Astrocyte (in vitro differentiated cells and primary cell): ENCODE measurements around the gene MISP. TPM values are rescaled to one million over a fixed set of nuclear protein-coding genes. Genes with fewer than 3 reads are reported as not detected.

Source experiments
- DNase-seq: peaks from one replicate; pipeline ENCODE4 v3.0.0-alpha.2; 2010; ENCODE audit warnings: low read depth
- FAIRE-seq: peaks from 2 replicates; lab custom pipeline; 2011; peaks lifted over from hg19 to GRCh38; lab: Jason Lieb, UNC
- H2AFZ ChIP-seq: 2 replicates; pipeline ENCODE4 v1.6.0; 2012; ENCODE audit warnings: low read depth, low read length, inconsistent platforms
- H3K27ac ChIP-seq: 2 replicates; pipeline ENCODE4 v1.5.1; 2011; ENCODE audit warnings: low read depth, low read length, inconsistent platforms
- H3K27me3 ChIP-seq: 2 replicates; pipeline ENCODE4 v1.6.0; 2011; ENCODE audit warnings: low read length, inconsistent platforms; ENCODE audit not compliant: insufficient read depth
- H3K36me3 ChIP-seq: 2 replicates; pipeline ENCODE4 v1.5.1; 2011; ENCODE audit warnings: low read length, inconsistent platforms; ENCODE audit not compliant: insufficient read depth
- H3K4me1 ChIP-seq: 2 replicates; pipeline ENCODE4 v1.5.1; 2011; ENCODE audit warnings: low read length, inconsistent platforms; ENCODE audit not compliant: insufficient read depth
- H3K4me2 ChIP-seq: 2 replicates; pipeline ENCODE4 v1.6.0; 2012; ENCODE audit warnings: low read length, inconsistent platforms
- H3K4me3 ChIP-seq: 2 replicates; pipeline ENCODE4 v1.5.1; 2011; ENCODE audit warnings: low read depth, mild to moderate bottlenecking, low read length, inconsistent platforms; ENCODE audit not compliant: insufficient read depth
- H3K79me2 ChIP-seq: 2 replicates; pipeline ENCODE4 v1.6.0; 2012; ENCODE audit warnings: mild to moderate bottlenecking, low read length, inconsistent platforms; ENCODE audit not compliant: insufficient read depth
- H3K9ac ChIP-seq: 2 replicates; pipeline ENCODE4 v1.6.0; 2012; ENCODE audit warnings: mild to moderate bottlenecking, low read length, inconsistent platforms
- H3K9me3 ChIP-seq: 2 replicates; pipeline ENCODE4 v1.5.1; 2012; ENCODE audit warnings: low read depth, mild to moderate bottlenecking, low read length, inconsistent platforms; ENCODE audit not compliant: insufficient read depth
- H4K20me1 ChIP-seq: 2 replicates; pipeline ENCODE4 v1.6.0; 2012; ENCODE audit warnings: low read length, inconsistent platforms; ENCODE audit not compliant: insufficient read depth
- H3K27ac Mint-ChIP-seq: one replicate; pipeline ENCODE4 v1.8.0; 2021; ENCODE audit warnings: mild to moderate bottlenecking, mixed read lengths; ENCODE audit not compliant: unreplicated experiment
- H3K27me3 Mint-ChIP-seq: one replicate; pipeline ENCODE4 v1.8.0; 2021; ENCODE audit warnings: low read depth, mixed read lengths; ENCODE audit not compliant: unreplicated experiment
- H3K36me3 Mint-ChIP-seq: one replicate; pipeline ENCODE4 v1.8.0; 2021; ENCODE audit warnings: low read depth, mixed read lengths; ENCODE audit not compliant: unreplicated experiment
- H3K4me1 Mint-ChIP-seq: one replicate; pipeline ENCODE4 v1.8.0; 2021; ENCODE audit warnings: low read depth, mixed read lengths; ENCODE audit not compliant: unreplicated experiment
- H3K4me3 Mint-ChIP-seq: one replicate; pipeline ENCODE4 v1.8.0; 2021; ENCODE audit warnings: mild to moderate bottlenecking, moderate library complexity, mixed read lengths; ENCODE audit not compliant: unreplicated experiment
- H3K9me3 Mint-ChIP-seq: one replicate; pipeline ENCODE4 v1.8.0; 2021; ENCODE audit warnings: mild to moderate bottlenecking, mixed read lengths; ENCODE audit not compliant: unreplicated experiment
- EZH2 ChIP-seq: IDR thresholded peaks from 2 replicates; pipeline ENCODE4 v1.6.1; 2012; ENCODE audit warnings: mild to moderate bottlenecking, low read length, inconsistent platforms; ENCODE audit not compliant: insufficient read depth
- total RNA-seq: library from RNA; stranded (reverse); gene quantifications from 2 replicates; pipeline ENCODE4 v1.2.1, GENCODE V29; 2021
- TF ChIP-seq, protein P1 (sequence below): IDR thresholded peaks from 2 replicates; pipeline ENCODE4 v1.5.1; 2011; ENCODE audit warnings: low read depth, mild to moderate bottlenecking, inconsistent platforms, low read length, moderate library complexity; ENCODE audit not compliant: insufficient read depth

Gene MISP
- total RNA-seq, 1 donor from 2014 or later = 0.43 TPM

DNA sequence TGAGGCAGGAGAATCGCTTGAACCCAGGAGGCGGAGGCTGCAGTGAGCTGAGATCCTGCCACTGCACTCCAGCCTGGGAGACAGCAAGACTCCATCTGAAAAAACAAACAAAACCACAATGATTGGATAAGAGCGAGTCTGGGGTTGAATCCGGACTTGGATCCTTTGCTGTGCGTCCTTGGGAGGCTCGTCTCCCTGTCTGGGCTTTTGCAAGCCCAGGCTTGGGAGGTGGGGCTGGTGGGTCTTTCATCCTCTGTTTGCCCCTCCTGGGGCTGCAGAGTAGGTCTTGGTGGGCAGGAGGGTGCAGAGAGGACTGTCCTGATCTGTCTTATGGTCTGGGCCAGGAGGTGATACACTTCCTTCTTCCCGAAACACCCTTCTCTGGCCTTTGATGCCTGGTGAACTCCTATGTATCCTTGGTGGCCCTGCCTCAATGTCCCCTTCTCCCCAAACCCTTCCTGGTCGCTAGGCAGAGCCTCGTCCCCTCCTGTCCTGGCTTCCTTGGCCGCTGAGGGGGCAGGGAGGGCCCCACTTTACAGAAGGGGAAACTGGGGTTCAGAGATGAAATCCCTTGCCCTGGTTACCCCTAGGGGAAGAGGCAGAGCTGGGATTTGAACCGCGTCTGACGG, 25.3 kb upstream of the MISP start:
- no peaks in the 10 kb centered on the region for H3K9me3 ChIP-seq
- no peak overlapping the region for H2AFZ ChIP-seq
- Mint-ChIP-seq H3K36me3 (peaks cover 11% of the 10 kb centered on the region), H3K4me1 (no peaks in the 10 kb centered on the region), H3K27me3 (no peaks in the 10 kb centered on the region), H3K9me3 (peaks cover 2% of the 10 kb centered on the region), H3K4me3 (no peak overlapping the region), H3K27ac (no peak overlapping the region)
- H4K20me1 ChIP-seq = peaks cover 25% of the 10 kb centered on the region
- DNase-seq (no peak), FAIRE-seq (no peak)
- no peaks in the 10 kb centered on the region for H3K4me1 ChIP-seq
- H3K4me2 ChIP-seq = no peak overlapping the region
- H3K4me3 ChIP-seq = no peak overlapping the region
- H3K9ac ChIP-seq = no peak overlapping the region
- H3K36me3 ChIP-seq = no peaks in the 10 kb centered on the region
- no peak overlapping the region for H3K27ac ChIP-seq
- H3K79me2 ChIP-seq = no peaks in the 10 kb centered on the region
- no peaks in the 10 kb centered on the region for H3K27me3 ChIP-seq
- TF ChIP-seq, protein P1, sequence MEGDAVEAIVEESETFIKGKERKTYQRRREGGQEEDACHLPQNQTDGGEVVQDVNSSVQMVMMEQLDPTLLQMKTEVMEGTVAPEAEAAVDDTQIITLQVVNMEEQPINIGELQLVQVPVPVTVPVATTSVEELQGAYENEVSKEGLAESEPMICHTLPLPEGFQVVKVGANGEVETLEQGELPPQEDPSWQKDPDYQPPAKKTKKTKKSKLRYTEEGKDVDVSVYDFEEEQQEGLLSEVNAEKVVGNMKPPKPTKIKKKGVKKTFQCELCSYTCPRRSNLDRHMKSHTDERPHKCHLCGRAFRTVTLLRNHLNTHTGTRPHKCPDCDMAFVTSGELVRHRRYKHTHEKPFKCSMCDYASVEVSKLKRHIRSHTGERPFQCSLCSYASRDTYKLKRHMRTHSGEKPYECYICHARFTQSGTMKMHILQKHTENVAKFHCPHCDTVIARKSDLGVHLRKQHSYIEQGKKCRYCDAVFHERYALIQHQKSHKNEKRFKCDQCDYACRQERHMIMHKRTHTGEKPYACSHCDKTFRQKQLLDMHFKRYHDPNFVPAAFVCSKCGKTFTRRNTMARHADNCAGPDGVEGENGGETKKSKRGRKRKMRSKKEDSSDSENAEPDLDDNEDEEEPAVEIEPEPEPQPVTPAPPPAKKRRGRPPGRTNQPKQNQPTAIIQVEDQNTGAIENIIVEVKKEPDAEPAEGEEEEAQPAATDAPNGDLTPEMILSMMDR = no peak

DNA sequence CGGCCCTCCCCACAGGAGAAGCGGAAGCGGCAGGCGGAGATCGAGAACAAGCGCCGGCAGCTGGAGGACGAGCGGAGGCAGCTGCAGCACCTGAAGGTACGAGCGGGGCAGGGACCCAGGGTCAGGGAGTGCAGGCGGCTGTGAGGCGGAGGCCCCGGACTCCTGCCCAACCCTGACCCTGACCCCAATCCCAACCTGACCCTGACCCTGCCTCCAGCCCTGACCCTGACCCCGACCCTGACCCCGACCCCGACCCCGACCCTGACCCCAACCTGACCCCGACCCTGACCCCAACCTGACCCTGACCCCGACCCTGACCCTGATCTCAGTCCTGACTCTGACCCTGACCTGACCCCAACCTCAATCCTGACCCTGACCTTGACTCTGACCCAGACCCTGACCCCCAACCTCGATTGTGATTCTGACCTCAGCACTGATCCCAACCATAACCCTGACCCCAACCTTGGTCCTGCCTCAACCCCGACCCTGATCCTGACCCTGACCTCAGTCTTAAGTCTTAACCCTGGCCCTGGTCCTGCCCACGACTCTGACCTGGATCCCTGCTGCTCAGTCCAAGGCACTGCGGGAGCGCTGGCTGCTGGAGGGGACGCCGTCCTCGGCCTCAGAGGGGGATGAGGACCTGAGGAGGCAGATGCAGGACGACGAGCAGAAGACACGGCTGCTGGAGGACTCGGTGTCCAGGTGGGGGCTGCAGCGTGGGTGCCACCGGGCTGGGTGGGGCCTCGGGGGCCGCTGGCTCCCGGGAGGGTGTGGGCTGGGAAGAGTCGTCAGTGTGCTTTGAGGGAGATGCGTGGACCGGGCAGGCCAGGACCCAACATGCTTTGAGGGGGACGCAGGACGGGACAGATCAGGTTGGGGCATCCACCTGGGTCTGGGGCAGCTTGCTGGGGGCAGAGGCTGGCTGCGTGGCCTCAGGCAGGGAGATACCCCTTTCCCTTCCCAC, 23.6 kb upstream of the MISP start:
- Mint-ChIP-seq H3K27me3 (no peaks in the 10 kb centered on the region), H3K9me3 (peaks cover 2% of the 10 kb centered on the region), H3K27ac (no peak overlapping the region), H3K4me1 (no peaks in the 10 kb centered on the region), H3K4me3 (no peak overlapping the region), H3K36me3 (peaks cover 11% of the 10 kb centered on the region)
- Histone ChIP-seq H3K4me1 (no peaks in the 10 kb centered on the region), H3K27ac (no peak overlapping the region), H3K9me3 (no peaks in the 10 kb centered on the region), H3K79me2 (no peaks in the 10 kb centered on the region), H3K4me3 (no peak overlapping the region), H3K36me3 (no peaks in the 10 kb centered on the region), H3K27me3 (no peaks in the 10 kb centered on the region), H2AFZ (no peak overlapping the region), H3K9ac (no peak overlapping the region), H4K20me1 (peaks cover 21% of the 10 kb centered on the region), H3K4me2 (no peak overlapping the region)
- no peak for TF ChIP-seq EZH2
- TF ChIP-seq, protein P1 = no peak
- DNase-seq (no peak), FAIRE-seq (no peak)
